GM12872 (cell line): Measurements from ENCODE around the gene C5orf22.

ENCODE experiments used
- TF ChIP-seq, protein P1 (sequence below): IDR thresholded peaks from 3 replicates; pipeline ENCODE4 v1.5.1; 2011; ENCODE audit warnings: low read depth, mild to moderate bottlenecking, low read length, moderate library complexity; ENCODE audit not compliant: insufficient read depth

C5orf22 gene

DNA sequence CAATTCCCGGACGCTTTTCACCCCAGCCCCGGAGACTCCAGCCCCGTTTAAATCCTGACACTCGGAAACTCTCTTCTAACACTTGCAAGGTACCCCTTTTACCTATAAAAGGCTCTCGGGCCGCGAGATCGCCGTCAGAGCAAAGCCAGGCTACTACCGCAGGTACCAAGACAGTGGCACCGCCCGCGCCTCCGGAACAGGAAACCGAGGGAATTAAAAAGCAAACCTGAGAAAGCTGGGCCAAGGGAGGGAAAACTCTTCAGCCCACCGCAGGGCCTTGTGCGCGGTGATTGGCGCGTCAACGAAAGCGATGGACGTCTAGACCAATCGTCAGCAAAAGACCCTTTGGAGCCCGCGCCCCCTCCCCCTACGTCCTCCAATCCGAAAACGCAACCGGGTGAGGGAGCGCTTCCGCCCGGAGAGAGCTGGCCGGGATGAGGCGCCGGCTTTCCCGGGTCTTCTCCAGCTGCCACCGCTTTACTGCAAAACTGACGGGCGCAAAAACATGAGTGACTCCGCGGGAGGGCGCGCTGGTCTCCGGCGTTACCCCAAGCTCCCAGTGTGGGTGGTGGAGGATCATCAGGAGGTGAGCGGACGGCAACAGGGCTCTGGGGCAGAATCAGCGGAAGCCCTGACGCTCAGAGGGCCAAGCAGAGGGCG lies at the start of gene C5orf22, which contains the start of gene DROSHA:
Gene C5orf22, plus strand, starts transcription at position 414 of the 660 bp plus-strand sequence. Its CDS starts 92 bp downstream, at position 506.
Gene DROSHA, minus strand, starts transcription at position 206 of the 660 bp plus-strand sequence. CDS start 3,034 bp downstream, outside the sequence.
- TF ChIP-seq, protein P1, sequence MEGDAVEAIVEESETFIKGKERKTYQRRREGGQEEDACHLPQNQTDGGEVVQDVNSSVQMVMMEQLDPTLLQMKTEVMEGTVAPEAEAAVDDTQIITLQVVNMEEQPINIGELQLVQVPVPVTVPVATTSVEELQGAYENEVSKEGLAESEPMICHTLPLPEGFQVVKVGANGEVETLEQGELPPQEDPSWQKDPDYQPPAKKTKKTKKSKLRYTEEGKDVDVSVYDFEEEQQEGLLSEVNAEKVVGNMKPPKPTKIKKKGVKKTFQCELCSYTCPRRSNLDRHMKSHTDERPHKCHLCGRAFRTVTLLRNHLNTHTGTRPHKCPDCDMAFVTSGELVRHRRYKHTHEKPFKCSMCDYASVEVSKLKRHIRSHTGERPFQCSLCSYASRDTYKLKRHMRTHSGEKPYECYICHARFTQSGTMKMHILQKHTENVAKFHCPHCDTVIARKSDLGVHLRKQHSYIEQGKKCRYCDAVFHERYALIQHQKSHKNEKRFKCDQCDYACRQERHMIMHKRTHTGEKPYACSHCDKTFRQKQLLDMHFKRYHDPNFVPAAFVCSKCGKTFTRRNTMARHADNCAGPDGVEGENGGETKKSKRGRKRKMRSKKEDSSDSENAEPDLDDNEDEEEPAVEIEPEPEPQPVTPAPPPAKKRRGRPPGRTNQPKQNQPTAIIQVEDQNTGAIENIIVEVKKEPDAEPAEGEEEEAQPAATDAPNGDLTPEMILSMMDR: no peak

DNA sequence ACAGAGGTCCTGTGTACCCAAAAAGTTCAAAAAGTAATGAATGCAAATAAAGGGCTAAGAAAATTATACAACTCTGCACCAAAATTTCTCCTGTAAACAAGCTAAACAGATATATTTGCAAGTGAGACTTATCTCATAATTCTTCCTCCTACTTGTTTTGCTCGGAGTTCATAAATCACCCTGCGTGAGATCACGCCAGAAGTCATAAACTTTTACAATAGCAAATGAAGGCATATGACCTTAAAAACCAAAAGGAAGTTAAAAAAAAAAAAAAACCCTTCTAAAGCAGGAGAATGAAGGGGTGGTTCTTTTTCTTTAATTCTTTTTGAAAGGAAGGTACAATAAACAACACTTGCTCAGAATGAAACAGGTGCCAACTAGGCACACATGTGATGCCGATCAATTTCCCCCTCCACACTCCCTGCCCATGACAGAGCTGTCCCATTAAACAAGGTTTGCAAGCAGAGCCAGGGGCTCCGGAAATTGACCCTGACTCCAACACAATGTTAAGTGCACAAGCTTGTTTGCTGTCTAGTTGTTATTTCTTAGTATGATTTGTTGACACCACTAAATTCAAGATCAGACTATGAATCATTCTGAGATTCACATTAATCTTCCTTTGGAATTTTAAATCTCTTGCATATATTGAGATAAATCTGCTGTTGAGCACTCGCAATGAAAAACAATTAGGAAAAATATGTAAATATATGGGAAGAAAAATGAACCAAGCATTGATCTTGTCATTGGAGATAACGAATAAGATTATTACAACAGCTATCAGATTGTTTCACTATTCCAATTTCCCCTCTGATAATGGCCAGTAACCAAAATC lies 46.5 kb upstream of the C5orf22 start:
- TF ChIP-seq, protein P1: no peak

DNA sequence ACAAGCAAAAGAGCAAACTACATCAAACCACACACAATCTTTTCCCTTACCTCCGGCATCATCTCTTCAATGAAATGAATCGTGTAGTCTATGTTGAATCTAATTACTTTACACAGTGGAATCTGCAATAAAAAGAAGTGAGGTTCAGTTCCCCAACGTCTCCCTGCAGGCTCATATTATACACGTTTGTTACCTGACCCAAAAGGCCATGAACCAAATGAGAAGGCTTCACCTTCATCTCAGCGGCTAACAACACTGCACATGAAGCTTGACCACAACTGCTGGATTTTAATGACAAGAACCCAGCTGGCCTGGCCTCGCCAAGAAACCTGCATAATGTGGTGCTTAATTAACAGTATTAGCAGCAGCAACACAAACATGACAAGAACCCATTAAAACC lies 45.7 kb upstream of the C5orf22 start:
- TF ChIP-seq, protein P1: no peak

DNA sequence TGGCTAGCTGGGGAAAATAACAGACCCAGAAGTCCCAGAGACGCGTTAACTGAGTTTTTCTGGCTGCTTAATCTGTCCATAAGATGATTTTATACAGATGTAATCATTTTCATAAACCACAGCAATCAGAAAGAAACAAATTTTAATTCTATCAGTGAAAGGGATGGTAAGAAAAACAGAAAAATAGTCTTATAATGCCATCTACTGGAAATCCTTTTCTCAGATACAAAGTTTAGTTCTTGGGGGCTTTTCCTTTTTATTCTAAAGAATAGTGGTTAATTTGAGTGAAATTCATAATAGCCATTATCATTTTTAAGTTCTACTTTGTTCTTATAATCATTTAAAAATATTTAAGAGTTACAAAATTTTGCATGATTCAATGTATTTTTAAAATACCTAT lies 44.6 kb upstream of the C5orf22 start:
- TF ChIP-seq, protein P1: no peak

DNA sequence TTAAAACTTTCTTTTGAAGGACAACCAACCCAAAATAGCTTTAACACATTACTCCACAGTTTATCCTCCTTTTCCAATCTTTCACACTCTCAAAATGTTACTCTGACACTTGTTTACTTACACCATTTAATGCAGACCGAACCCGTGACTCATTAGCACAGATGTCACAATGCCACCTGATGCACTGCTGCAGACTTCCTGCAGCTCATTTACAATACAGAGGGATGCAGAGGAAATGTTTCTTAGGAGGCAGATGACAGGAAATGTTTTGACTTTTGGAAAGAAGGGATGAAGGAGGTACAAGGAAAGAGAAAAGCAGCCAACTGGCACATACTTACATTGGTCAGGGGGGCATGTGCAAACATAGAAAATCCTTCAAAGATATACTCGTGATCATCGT lies 39.2 kb upstream of the C5orf22 start:
- TF ChIP-seq, protein P1: no peak

DNA sequence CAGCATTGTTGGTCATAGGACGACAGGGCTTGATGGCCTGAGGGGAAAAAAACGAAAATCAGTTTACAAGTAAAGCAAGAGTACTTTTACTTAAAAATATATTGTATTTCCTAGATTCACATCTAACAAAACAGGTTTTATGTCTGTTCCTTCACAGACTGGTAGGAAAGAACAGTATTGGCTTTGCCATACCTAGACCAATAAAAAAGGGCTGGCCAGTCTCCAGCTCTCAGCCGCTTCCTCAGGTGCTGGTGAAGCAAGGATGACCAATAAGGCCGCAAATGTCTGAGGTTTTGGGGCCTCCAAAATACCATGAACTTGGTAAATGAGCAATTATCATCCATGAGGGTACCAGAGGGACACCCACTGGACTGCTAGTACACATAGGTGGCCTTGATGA lies 36.8 kb upstream of the C5orf22 start:
- TF ChIP-seq, protein P1: no peak

DNA sequence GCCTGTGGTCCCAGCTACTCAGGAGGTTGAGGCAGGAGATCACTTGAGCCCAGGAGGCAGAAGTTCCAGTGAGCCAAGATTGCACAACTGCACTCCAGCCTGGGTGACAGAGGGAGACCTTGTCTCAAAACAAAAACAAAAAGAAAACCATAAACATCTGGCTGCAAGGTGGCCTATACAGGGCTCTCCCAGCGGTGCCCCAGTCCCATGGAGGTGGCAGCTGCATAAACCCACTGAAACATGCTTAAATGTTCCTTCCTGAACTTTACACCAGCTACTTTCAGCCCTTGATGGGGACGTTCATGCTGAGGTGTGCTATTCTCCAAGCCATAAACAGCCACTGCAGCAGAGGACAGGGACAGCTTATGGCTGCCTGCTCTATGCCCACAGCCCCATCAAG lies 35.8 kb upstream of the C5orf22 start:
- TF ChIP-seq, protein P1: no peak
